GM12892 (cell line): ENCODE data around the gene NKX6-2.

ENCODE experiments used
- POLR2A ChIP-seq: IDR thresholded peaks from 2 replicates; pipeline ENCODE4 v1.6.1; 2011; ENCODE audit warnings: low read depth, low read length, control low read depth
- POLR2AphosphoS5 ChIP-seq: IDR thresholded peaks from 2 replicates; pipeline ENCODE4 v1.6.1; 2011; ENCODE audit warnings: low read depth, low read length, control low read depth
- TAF1 ChIP-seq: IDR thresholded peaks from 2 replicates; pipeline ENCODE4 v1.6.1; 2011; ENCODE audit warnings: low read depth, mild to moderate bottlenecking, control low read depth, low read length, borderline replicate concordance

DNA sequence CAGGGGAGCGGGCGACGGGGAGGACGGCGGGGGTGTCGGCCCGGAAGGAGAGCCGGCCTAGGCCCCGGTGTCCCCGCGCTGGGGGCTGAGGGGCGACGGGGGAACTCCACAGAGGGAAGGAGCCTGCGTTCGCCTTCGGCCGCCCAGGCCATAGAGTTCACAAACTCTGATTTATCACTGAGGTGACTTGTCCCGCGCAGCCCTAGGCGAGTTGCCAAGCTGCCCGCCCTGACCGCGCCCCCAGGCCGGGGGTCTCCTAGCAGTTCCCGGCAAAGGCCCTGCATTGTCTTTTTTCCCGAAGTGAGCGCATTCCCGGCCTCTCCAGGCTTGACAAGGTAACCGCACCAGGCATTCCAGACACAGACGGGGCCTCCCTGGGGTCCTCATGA lies 2.9 kb upstream of the NKX6-2 start:
- no peak for TF ChIP-seq POLR2AphosphoS5
- no peak for TF ChIP-seq POLR2A
- no peak for TF ChIP-seq TAF1
